SK-N-SH (cell line): ENCODE results near the gene ITGB8. TPM values are rescaled to one million over a fixed set of nuclear protein-coding genes. Genes with fewer than 3 reads are reported as not detected.

Experiments used
- CTCF ChIA-PET: fragments of 300-600, 350-600 bp; formaldehyde crosslinking; extraction: SDS; loops from one replicate; lab custom pipeline; 2021; lab: Yijun Ruan, JAX
- POLR2A ChIA-PET: fragments of 350-600 bp; sonication (Branson Sonifier 250); formaldehyde crosslinking; extraction: SDS; loops from one replicate; lab custom pipeline; 2020; ENCODE audit warnings: antibody characterized with exemption, inconsistent platforms; lab: Yijun Ruan, JAX
- DNase-seq: peaks from one replicate; pipeline ENCODE4 v3.0.0; 2012
- H2AFZ ChIP-seq: fragments of 200-600 bp; sonication (generic); 2 replicates; pipeline ENCODE4 v1.8.1; 2016; ENCODE audit warnings: antibody characterized with exemption, mild to moderate bottlenecking, low read depth
- H3F3A ChIP-seq: fragments of 200-600 bp; sonication (generic); replicated peaks from 2 replicates; pipeline ENCODE3; 2016; ENCODE audit warnings: antibody characterized with exemption, mild to moderate bottlenecking; ENCODE audit not compliant: insufficient read depth
- H3K27ac ChIP-seq, 2 experiments: fragments of 200-500 bp in 1 of 2; fragments of 200-600 bp in 1 of 2; sonication (Bioruptor generic) in 1 of 2; sonication (generic), shearing (Covaris generic) in 1 of 2; 2 replicates each; pipeline versions ENCODE4 v1.5.1 to v1.6.1; 2014 to 2016; ENCODE audit warnings: low read depth in 2 of 2, inconsistent platforms in 1 of 2, low read length in 1 of 2, mild to moderate bottlenecking in 1 of 2, mixed read lengths in 1 of 2
- H3K27me3 ChIP-seq: fragments of 200-600 bp; sonication (generic), shearing (Covaris generic); 2 replicates; pipeline ENCODE4 v1.6.1; 2016; ENCODE audit warnings: mixed run types; ENCODE audit not compliant: insufficient read depth
- H3K36me3 ChIP-seq, 2 experiments: fragments of 200-500 bp in 1 of 2; fragments of 200-600 bp in 1 of 2; sonication (Bioruptor generic) in 1 of 2; sonication (generic) in 1 of 2; replicated peaks in 1 of 2; 2 replicates each; pipeline versions ENCODE3 to v1.5.1; 2014 to 2016; ENCODE audit warnings: low read length in 1 of 2, mild to moderate bottlenecking in 1 of 2; ENCODE audit not compliant: insufficient read depth in 2 of 2, control insufficient read depth in 1 of 2
- H3K4me1 ChIP-seq, 2 experiments: fragments of 200-500 bp in 1 of 2; fragments of 200-600 bp in 1 of 2; sonication (Bioruptor generic) in 1 of 2; sonication (generic), shearing (Covaris generic) in 1 of 2; 2 replicates each; pipeline versions ENCODE4 v1.5.1 to v1.6.1; 2014 to 2016; ENCODE audit warnings: low read depth in 1 of 2, low read length in 1 of 2, mixed run types in 1 of 2; ENCODE audit not compliant: insufficient read depth in 2 of 2, control insufficient read depth in 1 of 2
- H3K4me2 ChIP-seq: fragments of 200-600 bp; sonication (generic), shearing (Covaris generic); 2 replicates; pipeline ENCODE4 v1.6.1; 2017; ENCODE audit warnings: mixed run types
- H3K4me3 ChIP-seq, 2 experiments: fragments of 200-500 bp in 1 of 2; fragments of 200-600 bp in 1 of 2; sonication (Bioruptor generic) in 1 of 2; sonication (generic), shearing (Covaris generic) in 1 of 2; 2 replicates each; pipeline versions ENCODE4 v1.5.1 to v1.8.1; 2014 to 2016; ENCODE audit warnings: low read depth in 2 of 2, inconsistent platforms in 1 of 2, low read length in 1 of 2, mild to moderate bottlenecking in 1 of 2, mixed read lengths in 1 of 2, moderate library complexity in 1 of 2
- H3K79me2 ChIP-seq: fragments of 200-600 bp; sonication (generic); 2 replicates; pipeline ENCODE4 v1.8.1; 2017; ENCODE audit warnings: mild to moderate bottlenecking; ENCODE audit not compliant: insufficient read depth
- H3K9ac ChIP-seq: fragments of 200-600 bp; sonication (generic); 2 replicates; pipeline ENCODE4 v1.6.1; 2017; ENCODE audit warnings: mixed run types
- H3K9me2 ChIP-seq: fragments of 200-600 bp; sonication (generic); 2 replicates; pipeline ENCODE4 v1.6.1; 2017; ENCODE audit warnings: mixed run types
- H3K9me3 ChIP-seq: fragments of 200-600 bp; sonication (generic); 2 replicates; pipeline ENCODE4 v1.6.1; 2017; ENCODE audit warnings: mixed run types, mild to moderate bottlenecking, moderate library complexity
- H4K20me1 ChIP-seq: fragments of 200-600 bp; sonication (generic); 2 replicates; pipeline ENCODE4 v1.6.1; 2017; ENCODE audit warnings: mild to moderate bottlenecking, mixed run types; ENCODE audit not compliant: insufficient read depth
- CHD2 ChIP-seq: fragments of 150-350 bp; IDR thresholded peaks from 2 replicates; pipeline ENCODE4 v1.6.1; 2018; ENCODE audit warnings: low read length; ENCODE audit not compliant: partially characterized antibody
- EP300 ChIP-seq, 2 experiments: IDR thresholded peaks; 2 replicates each; pipeline versions ENCODE4 v1.4.0 to v1.6.1; 2012; ENCODE audit warnings: borderline replicate concordance in 1 of 2, low read depth in 1 of 2, low read length in 1 of 2
- EZH2phosphoT487 ChIP-seq: fragments of 200-600 bp; sonication (generic); IDR thresholded peaks from 2 replicates; pipeline ENCODE4 v1.6.1; 2017; ENCODE audit warnings: low read depth, mixed run types, mild to moderate bottlenecking, antibody characterized with exemption, moderate library complexity, borderline replicate concordance
- FOSL2 ChIP-seq: IDR thresholded peaks from 2 replicates; pipeline ENCODE4 v1.4.0; 2012; ENCODE audit warnings: low read depth, mild to moderate bottlenecking, moderate library complexity, borderline replicate concordance
- GABPA ChIP-seq: IDR thresholded peaks from 2 replicates; pipeline ENCODE4 v1.4.0; 2012; ENCODE audit warnings: low read depth, mild to moderate bottlenecking
- GATA2 ChIP-seq: sonication (generic); formaldehyde crosslinking; IDR thresholded peaks from 2 replicates; pipeline ENCODE4 v1.5.0; 2020; ENCODE audit warnings: mild to moderate bottlenecking, missing genetic modification reagents
- MEF2A ChIP-seq: IDR thresholded peaks from 2 replicates; pipeline ENCODE4 v1.4.0; 2012; ENCODE audit warnings: low read depth, borderline replicate concordance
- NFIC ChIP-seq: IDR thresholded peaks from 2 replicates; pipeline ENCODE4 v1.4.0; 2012; ENCODE audit warnings: borderline replicate concordance
- RAD21 ChIP-seq: IDR thresholded peaks from 2 replicates; pipeline ENCODE4 v1.6.1; 2012; ENCODE audit warnings: mild to moderate bottlenecking, low read length
- REST ChIP-seq: IDR thresholded peaks from 2 replicates; pipeline ENCODE4 v1.6.1; 2012; ENCODE audit warnings: mild to moderate bottlenecking, low read depth, low read length, moderate library complexity
- RFX5 ChIP-seq: IDR thresholded peaks from 2 replicates; pipeline ENCODE4 v1.6.1; 2012; ENCODE audit warnings: mild to moderate bottlenecking, improper control_type of control experiment, low read length
- RXRA ChIP-seq: IDR thresholded peaks from 2 replicates; pipeline ENCODE4 v1.4.0; 2012; ENCODE audit warnings: low read depth, mild to moderate bottlenecking, borderline replicate concordance
- SIN3A ChIP-seq: IDR thresholded peaks from 2 replicates; pipeline ENCODE4 v1.6.1; 2012; ENCODE audit warnings: low read depth, mild to moderate bottlenecking, low read length, moderate library complexity, borderline replicate concordance
- TAF1 ChIP-seq: IDR thresholded peaks from 2 replicates; pipeline ENCODE4 v1.6.1; 2012; ENCODE audit warnings: low read depth, mild to moderate bottlenecking, low read length, moderate library complexity, borderline replicate concordance
- TCF12 ChIP-seq: IDR thresholded peaks from 2 replicates; pipeline ENCODE4 v1.4.0; 2012
- YY1 ChIP-seq: IDR thresholded peaks from 2 replicates; pipeline ENCODE4 v1.4.0; 2012; ENCODE audit warnings: low read depth, mild to moderate bottlenecking
- WGBS: methylation state at CpG from one replicate; pipeline ENCODE4 v1.1.6; 2017; ENCODE audit warnings: low lambda C conversion rate; 5-methylcytosine and 5-hydroxymethylcytosine counted together
- polyA plus RNA-seq, 3 experiments: library from polyadenylated mRNA; depleted of rRNA; stranded (reverse); fragments of >200 nt; gene quantifications; 2 replicates each; pipeline ENCODE4 v1.2.3, GENCODE V29; 2012
- TF ChIP-seq, protein P1 (sequence below): IDR thresholded peaks from 2 replicates; pipeline ENCODE4 v1.4.0; 2012; ENCODE audit warnings: low read depth
- TF ChIP-seq, protein P2 (sequence below): IDR thresholded peaks from 2 replicates; pipeline ENCODE4 v1.4.0; 2012; ENCODE audit warnings: low read depth, borderline replicate concordance
- TF ChIP-seq, protein P3 (sequence below): fragments of 150-350 bp; IDR thresholded peaks from 2 replicates; pipeline ENCODE4 v1.6.1; 2017; ENCODE audit warnings: antibody characterized with exemption, low read length, low read depth, borderline replicate concordance
- TF ChIP-seq, protein P4 (sequence below): fragments of 200-600 bp; sonication (generic); IDR thresholded peaks from 2 replicates; pipeline ENCODE4 v1.6.1; 2017; ENCODE audit warnings: antibody characterized with exemption, mild to moderate bottlenecking, moderate library complexity

The ITGB8 gene
- polyA plus RNA-seq, 1 of the 3 experiments (the other 2 are of a cell fraction), result 0.62 TPM

GRCh38 chr7:20393616-20394015 lies 62.9 kb downstream of the ITGB8 start:
- Histone ChIP-seq H3K9me2 (no peaks in the 10 kb centered on the region), H4K20me1 (no peaks in the 10 kb centered on the region), H3K36me3 (no peaks in the 10 kb centered on the region), H3F3A (no peaks in the 10 kb centered on the region), H3K27ac (no peak overlapping the region), H3K4me2 (no peak overlapping the region)
- no peak for DNase-seq
- TF ChIP-seq, protein P1, sequence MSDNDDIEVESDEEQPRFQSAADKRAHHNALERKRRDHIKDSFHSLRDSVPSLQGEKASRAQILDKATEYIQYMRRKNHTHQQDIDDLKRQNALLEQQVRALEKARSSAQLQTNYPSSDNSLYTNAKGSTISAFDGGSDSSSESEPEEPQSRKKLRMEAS, result no peak
- TF ChIP-seq GABPA (no peak), MEF2A (no peak), REST (no peak), EZH2phosphoT487 (no peak), RAD21 (no peak), EP300 (IDR thresholded peaks at IDR 0.05; ENCODE audit: borderline replicate concordance in 1 of 2, low read depth in 1 of 2, low read length in 1 of 2) (no peak)
- TF ChIP-seq, protein P2, sequence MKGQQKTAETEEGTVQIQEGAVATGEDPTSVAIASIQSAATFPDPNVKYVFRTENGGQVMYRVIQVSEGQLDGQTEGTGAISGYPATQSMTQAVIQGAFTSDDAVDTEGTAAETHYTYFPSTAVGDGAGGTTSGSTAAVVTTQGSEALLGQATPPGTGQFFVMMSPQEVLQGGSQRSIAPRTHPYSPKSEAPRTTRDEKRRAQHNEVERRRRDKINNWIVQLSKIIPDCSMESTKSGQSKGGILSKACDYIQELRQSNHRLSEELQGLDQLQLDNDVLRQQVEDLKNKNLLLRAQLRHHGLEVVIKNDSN, result no peak
- TF ChIP-seq, protein P3, sequence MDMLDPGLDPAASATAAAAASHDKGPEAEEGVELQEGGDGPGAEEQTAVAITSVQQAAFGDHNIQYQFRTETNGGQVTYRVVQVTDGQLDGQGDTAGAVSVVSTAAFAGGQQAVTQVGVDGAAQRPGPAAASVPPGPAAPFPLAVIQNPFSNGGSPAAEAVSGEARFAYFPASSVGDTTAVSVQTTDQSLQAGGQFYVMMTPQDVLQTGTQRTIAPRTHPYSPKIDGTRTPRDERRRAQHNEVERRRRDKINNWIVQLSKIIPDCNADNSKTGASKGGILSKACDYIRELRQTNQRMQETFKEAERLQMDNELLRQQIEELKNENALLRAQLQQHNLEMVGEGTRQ, result no peak
- TF ChIP-seq, all 33 proteins: peak for 0
- Histone ChIP-seq H3K9me3 (no peaks in the 10 kb centered on the region), H3K9ac (no peak overlapping the region), H3K79me2 (no peaks in the 10 kb centered on the region), H3K27me3 (no peaks in the 10 kb centered on the region), H3K4me3 (no peak overlapping the region), H2AFZ (no peak overlapping the region), H3K4me1 (no peaks in the 10 kb centered on the region)
- ChIA-PET CTCF (interaction anchor here (1.1 to 1.2 kb wide), 2 partner anchors 10 to 31 kb away, joined by 3 to 5 read pairs; no protein-coding TSS in a partner anchor), POLR2A (no interaction called here)
- 69% methylated on average over 2 of the region's 2 CpGs for WGBS

DNA sequence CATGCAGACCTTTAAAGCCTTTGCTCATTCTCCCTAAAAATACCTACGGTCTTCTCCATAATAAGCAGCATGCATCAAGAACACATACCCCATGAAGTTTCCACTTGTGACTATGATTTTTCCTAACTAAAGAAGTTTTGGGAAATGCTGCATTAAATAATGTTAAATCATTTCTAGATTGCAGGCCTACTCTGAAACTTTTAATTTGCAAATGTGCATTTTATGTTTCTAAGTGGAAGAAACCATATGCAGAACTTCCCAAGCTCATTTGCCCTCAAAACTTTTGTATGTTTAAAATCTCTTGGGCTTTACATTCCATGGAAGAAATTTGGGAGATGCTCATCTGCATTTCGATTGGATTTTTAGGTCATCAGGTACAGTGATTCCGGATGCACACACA lies 63.6 kb downstream of the ITGB8 start:
- POLR2A ChIA-PET, result no interaction called here
- no peaks in the 10 kb centered on the region for H3K9me3 ChIP-seq

More for the DNA sequence above, 63.6 kb downstream of the ITGB8 start:
- Histone ChIP-seq H3K36me3 (no peaks in the 10 kb centered on the region), H3K79me2 (no peaks in the 10 kb centered on the region), H4K20me1 (no peaks in the 10 kb centered on the region), H3K27ac (no peak overlapping the region), H3F3A (no peaks in the 10 kb centered on the region), H3K4me3 (no peak overlapping the region), H3K9ac (no peak overlapping the region), H3K27me3 (no peaks in the 10 kb centered on the region), H2AFZ (no peak overlapping the region), H3K4me1 (no peaks in the 10 kb centered on the region; a peak in 1 of 4 replicates), H3K4me2 (no peak overlapping the region), H3K9me2 (no peaks in the 10 kb centered on the region)
- TF ChIP-seq CHD2 (no peak), RFX5 (no peak), TCF12 (no peak), GATA2 (CRISPR knock-in tag) (no peak), TAF1 (no peak), RXRA (no peak), FOSL2 (no peak), SIN3A (no peak), EP300 (IDR thresholded peaks at IDR 0.05; ENCODE audit: borderline replicate concordance in 1 of 2, low read depth in 1 of 2, low read length in 1 of 2) (no peak), MEF2A (no peak), NFIC (no peak), YY1 (no peak)
- TF ChIP-seq, protein P4, sequence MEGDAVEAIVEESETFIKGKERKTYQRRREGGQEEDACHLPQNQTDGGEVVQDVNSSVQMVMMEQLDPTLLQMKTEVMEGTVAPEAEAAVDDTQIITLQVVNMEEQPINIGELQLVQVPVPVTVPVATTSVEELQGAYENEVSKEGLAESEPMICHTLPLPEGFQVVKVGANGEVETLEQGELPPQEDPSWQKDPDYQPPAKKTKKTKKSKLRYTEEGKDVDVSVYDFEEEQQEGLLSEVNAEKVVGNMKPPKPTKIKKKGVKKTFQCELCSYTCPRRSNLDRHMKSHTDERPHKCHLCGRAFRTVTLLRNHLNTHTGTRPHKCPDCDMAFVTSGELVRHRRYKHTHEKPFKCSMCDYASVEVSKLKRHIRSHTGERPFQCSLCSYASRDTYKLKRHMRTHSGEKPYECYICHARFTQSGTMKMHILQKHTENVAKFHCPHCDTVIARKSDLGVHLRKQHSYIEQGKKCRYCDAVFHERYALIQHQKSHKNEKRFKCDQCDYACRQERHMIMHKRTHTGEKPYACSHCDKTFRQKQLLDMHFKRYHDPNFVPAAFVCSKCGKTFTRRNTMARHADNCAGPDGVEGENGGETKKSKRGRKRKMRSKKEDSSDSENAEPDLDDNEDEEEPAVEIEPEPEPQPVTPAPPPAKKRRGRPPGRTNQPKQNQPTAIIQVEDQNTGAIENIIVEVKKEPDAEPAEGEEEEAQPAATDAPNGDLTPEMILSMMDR, result no peak
- CTCF ChIA-PET, result interaction anchor here (0.9 to 1.2 kb wide), 3 partner anchors 9 to 30 kb away, joined by 3 to 5 read pairs (median 3); no protein-coding TSS in a partner anchor
- no peak for DNase-seq
- 77% methylated on average over 3 of the region's 3 CpGs for WGBS
